ENCODE results near the gene LHFPL3. TPM values are rescaled to one million over a fixed set of nuclear protein-coding genes. Genes with fewer than 3 reads are reported as not detected.
A peak's percentile ranks its signal among the peaks of the same experiment; 100 is the strongest.

The LHFPL3 gene
- total and polyA plus RNA-seq, 12 donors, result 0.14 TPM; not detected in 11

DNA sequence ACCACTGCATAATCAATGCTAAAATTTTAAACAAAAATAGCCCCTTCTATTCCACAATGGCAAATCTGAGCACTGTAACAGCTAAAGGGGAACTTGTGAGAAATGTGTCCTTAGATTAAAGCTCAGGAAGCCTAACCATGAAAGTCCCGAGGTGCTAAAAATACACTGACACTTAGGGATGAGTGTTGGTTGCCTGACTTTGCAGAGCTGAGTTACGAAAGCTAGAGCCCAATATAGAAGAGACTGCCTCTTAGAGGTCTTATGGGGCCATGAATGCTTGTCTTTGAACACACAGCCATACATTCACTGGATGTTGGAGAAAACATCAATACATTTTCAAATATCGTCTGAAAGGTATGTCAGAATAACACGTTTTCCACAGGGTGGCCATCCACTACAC lies 209.7 kb downstream of the LHFPL3 start:
- no peak for DNase-seq
- 67 to 74% (median 71%) methylated on average over 4 of the region's 4 CpGs for WGBS, 4 donors

DNA sequence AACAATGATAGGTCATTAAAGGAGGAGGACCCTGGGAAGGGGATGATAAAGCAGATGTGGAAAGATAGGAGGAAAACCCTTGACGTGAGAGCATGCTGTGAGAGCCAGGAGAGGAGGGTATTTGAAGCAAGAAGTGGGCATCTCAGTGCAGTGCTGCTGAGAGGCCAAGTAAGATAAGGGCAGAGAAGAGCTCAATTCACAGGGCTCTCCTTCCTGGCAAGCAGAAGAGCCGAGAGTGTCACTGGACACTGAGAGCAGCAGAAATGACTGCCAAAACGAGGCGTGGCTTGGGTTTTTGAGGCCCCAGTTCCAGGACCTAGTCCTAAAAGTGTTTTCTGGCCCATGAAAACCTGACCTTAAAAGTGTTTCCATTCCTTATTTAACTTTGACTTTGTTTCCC lies 213.5 kb downstream of the LHFPL3 start:
- no peaks in the 10 kb centered on the region for H3K36me3 ChIP-seq (replicated peaks in 1 of 2)
- H3K4me1 ChIP-seq (replicated peaks in 1 of 2), result no peaks in the 10 kb centered on the region
- no peaks in the 10 kb centered on the region for H3K27me3 ChIP-seq
- H3K9me3 ChIP-seq (replicated peaks in 1 of 3), result no peaks in the 10 kb centered on the region
- WGBS, 4 donors, result 48 to 78% (median 64%) methylated on average over 4 of the region's 4 CpGs
- no peak overlapping the region for H3K4me3 ChIP-seq
- no peak for DNase-seq
- intact Hi-C loops (cut with DNase I), result no loop called here
- no peak for TF ChIP-seq POLR2A (IDR thresholded peaks at IDR 0.05)
- TF ChIP-seq, protein P1, sequence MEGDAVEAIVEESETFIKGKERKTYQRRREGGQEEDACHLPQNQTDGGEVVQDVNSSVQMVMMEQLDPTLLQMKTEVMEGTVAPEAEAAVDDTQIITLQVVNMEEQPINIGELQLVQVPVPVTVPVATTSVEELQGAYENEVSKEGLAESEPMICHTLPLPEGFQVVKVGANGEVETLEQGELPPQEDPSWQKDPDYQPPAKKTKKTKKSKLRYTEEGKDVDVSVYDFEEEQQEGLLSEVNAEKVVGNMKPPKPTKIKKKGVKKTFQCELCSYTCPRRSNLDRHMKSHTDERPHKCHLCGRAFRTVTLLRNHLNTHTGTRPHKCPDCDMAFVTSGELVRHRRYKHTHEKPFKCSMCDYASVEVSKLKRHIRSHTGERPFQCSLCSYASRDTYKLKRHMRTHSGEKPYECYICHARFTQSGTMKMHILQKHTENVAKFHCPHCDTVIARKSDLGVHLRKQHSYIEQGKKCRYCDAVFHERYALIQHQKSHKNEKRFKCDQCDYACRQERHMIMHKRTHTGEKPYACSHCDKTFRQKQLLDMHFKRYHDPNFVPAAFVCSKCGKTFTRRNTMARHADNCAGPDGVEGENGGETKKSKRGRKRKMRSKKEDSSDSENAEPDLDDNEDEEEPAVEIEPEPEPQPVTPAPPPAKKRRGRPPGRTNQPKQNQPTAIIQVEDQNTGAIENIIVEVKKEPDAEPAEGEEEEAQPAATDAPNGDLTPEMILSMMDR (IDR thresholded peaks at IDR 0.05), result no peak
- no peak overlapping the region for H3K27ac ChIP-seq

More for the DNA sequence above, 209.7 kb downstream of the LHFPL3 start:
- TF ChIP-seq, protein P1 (IDR thresholded peaks at IDR 0.05), result no peak
- no peak for TF ChIP-seq POLR2A (IDR thresholded peaks at IDR 0.05)
- no peaks in the 10 kb centered on the region for H3K9me3 ChIP-seq (replicated peaks in 1 of 3)
- no peaks in the 10 kb centered on the region for H3K36me3 ChIP-seq (replicated peaks in 1 of 2)
- intact Hi-C loops (cut with DNase I), result no loop called here
- H3K4me3 ChIP-seq, result no peak overlapping the region
- H3K4me1 ChIP-seq (replicated peaks in 1 of 2), result no peaks in the 10 kb centered on the region
- no peak overlapping the region for H3K27ac ChIP-seq
- no peaks in the 10 kb centered on the region for H3K27me3 ChIP-seq

DNA sequence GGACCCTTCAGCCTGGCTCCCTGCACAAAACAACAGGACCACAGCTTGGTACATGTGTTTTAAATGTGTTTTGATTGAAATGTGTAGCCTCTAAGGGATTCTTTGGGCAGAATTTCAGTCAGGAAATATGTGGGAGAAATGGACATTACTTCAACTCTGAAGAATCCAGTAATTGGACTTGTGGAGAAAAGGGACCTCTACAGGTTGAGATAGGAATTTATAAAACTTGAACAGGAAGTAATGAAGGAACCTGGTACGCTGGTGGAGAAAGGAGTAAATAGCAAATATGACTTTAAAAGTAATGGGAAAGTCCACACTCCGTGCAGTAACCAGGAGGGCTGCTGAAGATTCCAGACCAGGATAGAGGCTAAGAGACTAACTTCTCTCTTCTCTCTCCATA lies 220.5 kb downstream of the LHFPL3 start:
- 48 to 64% (median 57%) methylated on average over 2 of the region's 2 CpGs for WGBS, 4 donors
- TF ChIP-seq, protein P1 (IDR thresholded peaks at IDR 0.05), result peak in 1 of 6 experiments; percentile 4
- TF ChIP-seq POLR2A (IDR thresholded peaks at IDR 0.05), result no peak
- no peak for DNase-seq
- no peaks in the 10 kb centered on the region for H3K9me3 ChIP-seq (replicated peaks in 1 of 3)
- intact Hi-C loops (cut with DNase I), result no loop called here
- H3K36me3 ChIP-seq (replicated peaks in 1 of 2), result no peaks in the 10 kb centered on the region
- peaks cover 8 to 33% of the 10 kb centered on the region in 2 donors for H3K4me1 ChIP-seq (replicated peaks in 1 of 2)
- no peaks in the 10 kb centered on the region for H3K27me3 ChIP-seq
- H3K27ac ChIP-seq, result no peak overlapping the region
- H3K4me3 ChIP-seq, result no peak overlapping the region

DNA sequence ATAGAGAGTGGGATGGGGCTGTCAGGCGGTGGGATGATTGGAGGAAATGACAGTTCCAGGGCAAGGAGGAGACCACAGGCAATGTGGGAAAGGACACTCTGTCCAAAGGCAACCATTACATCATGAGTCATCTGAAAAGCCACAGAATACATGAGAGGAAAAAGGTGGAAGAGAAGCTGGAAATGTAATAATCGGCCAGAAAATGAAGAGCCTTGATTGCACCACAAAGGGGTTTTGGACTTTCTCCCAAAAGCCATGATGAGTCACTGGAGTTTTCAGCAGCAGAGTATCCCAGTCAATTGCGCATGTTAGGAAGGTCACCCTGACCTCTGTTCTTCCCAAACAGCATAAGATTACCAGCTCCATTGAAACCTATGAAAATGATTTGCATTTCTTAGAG lies 222.0 kb downstream of the LHFPL3 start:
- intact Hi-C loops (cut with DNase I), result no loop called here
- 42 to 55% (median 51%) methylated on average over 3 of the region's 3 CpGs for WGBS, 4 donors
- Histone ChIP-seq H3K4me3 (no peak overlapping the region), H3K36me3 (replicated peaks in 1 of 2) (no peaks in the 10 kb centered on the region), H3K27me3 (no peaks in the 10 kb centered on the region), H3K9me3 (replicated peaks in 1 of 3) (no peaks in the 10 kb centered on the region), H3K27ac (peak overlapping the region in 3 of 5 donors; percentile 2 to 68 (median 56)), H3K4me1 (replicated peaks in 1 of 2) (peaks cover 8 to 33% of the 10 kb centered on the region in 2 donors)
- peak; percentile 31 to 73 (median 64) for DNase-seq
- no peak for TF ChIP-seq POLR2A (IDR thresholded peaks at IDR 0.05)
- TF ChIP-seq, protein P1 (IDR thresholded peaks at IDR 0.05), result no peak

Data from adrenal gland (tissue), 12 donors.